Measurements from ENCODE around the gene ETV7.

Gene ETV7

DNA sequence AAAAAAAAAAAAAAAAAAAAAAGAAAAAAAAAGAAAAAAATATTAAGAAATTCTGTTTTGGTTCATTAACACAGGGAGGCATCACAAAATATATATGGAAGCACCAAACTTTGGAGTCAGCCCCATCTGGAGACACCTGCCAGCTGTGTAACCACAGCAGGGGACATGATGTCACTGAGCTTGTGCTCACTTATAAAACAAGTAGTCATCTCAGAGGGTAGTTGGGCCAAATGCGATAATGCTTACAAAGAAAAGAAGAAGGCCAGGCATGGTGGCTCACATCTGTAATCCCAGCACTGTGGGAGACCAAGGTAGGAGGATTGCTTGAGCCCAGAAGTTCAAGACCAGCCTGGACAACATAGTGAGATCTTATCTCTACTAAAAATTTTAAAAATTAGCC, 49.7 kb downstream of the ETV7 start:
- DNase-seq: no peak

DNA sequence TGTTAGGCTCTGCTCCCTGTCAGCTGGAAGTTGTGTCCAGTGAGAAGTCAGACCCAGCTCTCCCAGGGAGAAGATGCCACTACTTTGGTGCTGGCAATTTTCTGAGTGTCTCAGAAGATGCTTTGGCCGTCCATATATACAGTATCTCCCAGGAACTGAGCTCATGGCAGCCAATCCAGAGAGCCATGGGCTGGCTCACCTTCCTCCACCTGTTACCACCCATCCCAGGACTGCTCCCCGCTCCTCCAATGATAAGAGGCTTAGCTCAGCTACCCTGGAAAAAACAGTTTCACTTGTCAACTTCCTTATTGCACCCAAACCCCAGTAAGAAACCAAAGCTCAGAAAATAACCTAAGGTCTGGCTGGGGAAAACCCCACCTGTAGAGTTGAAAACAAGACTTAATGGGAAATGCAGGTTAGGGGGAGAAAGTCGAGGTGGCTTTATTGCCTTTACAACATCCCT, 50.7 kb downstream of the ETV7 start, which contains the start of gene BNIP5:
BNIP5 (minus strand) TSS at position 110 of the 463 bp plus-strand sequence. CDS start 6,198 bp downstream, outside the sequence.
- no peak for DNase-seq

DNA sequence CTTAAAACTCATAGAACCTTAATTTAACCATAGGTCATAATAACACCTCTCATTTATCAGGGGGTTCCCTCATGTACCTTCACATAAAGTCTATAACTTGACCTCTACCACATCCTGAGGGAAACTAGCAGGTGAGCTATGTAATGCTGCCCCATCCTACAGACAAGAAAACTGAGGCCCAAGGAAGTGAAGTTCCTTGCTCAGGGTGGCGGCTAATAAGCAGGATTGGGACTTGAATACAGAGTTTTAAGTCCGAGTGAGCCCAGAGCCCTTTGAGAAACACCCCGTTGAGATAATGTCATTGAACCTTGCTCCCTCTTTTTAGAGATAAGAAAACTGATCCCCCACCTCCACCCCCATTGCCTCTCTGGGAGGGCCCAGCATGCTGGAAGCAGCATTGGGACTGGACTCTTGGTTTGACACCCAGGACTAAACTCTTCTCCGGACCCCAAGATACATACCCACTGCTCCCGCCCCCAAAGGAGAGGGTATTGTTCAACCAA, 51.2 kb downstream of the ETV7 start:
- DNase-seq: no peak

DNA sequence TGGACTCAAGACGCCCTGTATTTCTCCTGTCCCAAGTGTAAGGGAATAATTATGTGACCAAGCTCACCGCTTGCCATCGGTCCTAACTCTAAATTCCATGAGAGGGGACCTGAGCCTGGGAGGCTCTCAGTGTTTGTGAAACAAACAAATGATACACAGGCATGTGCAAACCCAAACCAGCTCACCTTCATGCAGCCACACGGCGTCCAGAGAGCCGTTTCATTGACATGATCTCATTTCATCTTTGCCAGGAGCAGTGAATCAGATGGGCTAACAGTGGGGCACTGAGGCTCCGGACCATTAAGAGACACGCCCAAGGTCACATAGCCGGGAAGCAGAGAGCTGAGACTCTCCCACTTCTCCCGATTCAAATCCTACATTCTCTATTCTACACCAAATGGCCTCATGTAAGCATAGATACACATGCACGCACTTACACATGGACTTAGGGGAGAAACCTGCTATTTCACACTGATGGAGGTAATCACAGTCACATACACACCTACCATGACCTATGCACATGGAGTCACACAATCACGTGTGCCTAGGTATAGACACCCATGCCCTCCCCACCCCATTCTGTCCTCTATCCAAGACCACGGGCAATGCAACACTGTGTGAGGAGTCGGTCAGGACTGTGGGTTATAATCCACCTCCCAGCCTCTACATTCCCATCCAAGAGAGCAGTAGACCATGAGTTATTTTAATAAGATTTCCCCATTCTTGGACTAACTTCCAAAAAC, 51.8 kb downstream of the ETV7 start:
- no peak for DNase-seq

DNA sequence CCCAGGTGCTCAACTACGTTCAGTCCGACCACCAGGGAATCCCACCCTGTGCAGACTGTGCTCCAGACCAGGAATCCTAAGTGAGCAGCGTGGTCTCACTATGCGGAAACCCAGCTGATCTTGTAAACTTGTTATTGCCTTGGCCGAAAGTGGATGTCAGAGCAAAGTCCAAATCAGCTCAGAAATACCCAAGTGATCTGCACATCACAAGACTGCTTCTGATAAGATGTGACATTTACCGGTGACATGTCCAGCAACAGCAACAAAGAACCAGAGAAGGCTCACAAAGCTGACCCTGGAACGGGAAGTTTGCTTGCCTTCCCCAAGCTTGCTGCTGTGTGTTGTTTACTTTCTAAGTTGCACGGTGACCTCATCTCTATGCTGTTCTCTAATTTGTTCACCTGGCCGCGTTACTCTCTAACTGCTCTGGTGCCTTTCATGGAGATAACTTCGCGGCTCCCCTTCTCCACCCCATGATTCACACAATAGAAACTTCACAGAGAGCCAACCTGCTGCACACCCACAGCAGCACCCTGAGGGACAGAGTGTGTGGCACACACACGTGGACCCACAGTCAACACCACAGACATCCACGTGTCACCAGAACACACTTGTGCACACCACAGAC, 52.5 kb downstream of the ETV7 start:
- no peak for DNase-seq

DNA sequence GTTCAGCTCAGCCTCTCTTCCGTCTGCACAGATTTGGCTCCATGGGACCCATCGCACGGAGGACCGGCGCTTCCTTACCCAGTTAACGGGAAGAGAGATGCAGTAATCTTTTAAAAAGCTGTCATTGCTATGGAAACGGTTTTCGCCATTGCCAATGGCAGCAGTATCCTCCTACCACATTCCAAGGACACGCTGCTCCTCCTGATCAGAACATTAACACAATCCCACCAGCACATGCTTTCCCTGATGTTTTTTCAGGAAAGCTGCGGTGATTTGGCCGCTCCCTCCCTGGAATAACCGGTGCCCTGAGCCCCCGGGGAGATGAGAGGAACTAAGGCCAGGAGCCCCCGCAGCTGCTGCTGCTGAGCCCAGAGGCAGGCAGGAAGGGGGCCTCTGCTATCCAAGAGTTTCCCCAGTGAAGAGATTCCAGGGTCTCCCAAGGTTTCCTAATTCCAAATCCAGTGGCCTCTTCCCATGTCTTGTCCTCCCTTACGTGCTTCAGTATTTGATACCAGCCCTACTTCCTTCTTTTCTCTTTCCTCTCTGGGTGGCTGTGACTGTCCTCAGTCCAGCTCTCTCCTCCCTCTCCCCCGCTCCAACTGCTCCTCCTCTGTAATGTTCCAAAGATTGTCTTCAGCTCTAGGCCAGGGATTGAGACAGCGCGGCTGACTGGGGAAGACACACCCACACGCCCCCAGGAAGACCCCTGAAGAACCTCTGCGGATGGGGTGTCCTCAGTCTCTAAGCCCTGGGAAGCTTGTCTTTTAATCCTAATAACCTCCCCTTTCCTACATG, 53.3 kb downstream of the ETV7 start:
- no peak for DNase-seq

DNA sequence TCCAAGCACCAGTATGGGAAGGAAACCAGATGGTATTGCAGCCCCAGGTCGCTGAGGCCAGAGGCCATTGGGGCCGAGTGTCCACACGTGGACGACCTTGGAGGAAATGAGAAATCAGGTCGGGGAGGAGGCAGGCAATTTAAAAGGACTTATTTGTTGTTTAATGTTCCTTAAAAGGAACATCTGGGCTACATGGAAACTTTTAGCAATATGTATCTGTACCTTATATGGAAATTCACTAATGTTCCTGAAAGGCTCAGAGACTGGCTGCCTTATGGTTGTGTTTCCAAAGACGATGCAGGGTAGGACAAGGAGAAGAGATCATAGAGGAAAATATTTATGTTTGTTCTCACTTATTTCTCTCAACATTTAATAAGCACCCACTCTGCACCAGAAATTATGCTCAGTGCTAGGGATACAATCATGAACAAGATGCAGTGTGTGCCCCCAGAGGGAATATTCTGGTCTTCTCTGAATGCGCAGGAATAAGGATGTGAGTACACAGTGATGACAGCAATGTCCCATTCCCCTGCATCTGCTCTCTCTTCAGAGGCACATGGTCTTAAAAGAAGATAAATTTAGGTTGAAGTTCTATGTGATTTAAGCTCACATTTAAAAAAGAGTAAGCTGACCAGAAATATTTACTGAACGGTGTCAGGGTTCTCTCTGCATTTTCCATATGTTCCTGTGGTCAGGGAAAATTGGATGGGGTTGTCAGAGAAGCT, 54.1 kb downstream of the ETV7 start:
- DNase-seq: no peak

DNA sequence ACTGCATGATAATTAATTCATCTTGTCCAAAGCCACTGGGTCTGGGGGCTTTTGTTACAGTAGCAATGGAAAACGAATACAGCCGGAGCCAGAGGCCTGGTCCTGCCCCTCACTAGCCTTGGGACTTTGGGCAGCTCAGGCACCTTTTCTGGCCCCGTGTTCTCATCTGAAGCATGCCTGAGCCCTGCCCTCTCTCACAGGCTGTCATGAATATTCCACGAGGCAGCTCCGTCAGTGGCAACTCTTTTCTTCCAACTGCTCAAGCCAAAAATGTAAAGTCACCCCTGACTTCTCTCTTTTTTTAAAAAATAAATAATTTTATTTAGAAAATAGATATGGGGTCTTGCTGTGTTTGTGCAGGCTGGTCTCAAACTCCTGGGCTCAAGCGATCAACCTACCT, 56.1 kb downstream of the ETV7 start:
- DNase-seq: no peak

DNA sequence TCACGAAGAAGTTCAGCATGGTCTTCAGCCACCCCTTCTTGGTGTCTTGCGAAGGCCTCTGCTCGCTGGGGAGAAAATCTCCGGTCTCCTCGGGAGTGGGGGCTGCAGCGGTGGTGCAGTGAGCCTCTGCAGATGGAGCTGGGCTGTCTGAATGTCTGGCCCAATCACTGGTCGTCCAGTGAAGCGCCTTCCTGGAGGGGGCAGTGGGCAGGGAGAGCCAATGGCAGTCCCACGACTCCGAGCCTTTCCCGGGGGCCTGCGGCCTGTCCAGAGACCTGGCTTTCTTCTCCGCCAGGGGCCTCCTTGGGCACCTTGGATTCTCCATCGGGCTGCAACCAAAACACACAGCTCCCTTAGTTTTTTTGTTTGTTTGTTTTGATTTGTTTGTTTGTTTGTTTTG, 57.1 kb downstream of the ETV7 start:
- no peak for DNase-seq

DNA sequence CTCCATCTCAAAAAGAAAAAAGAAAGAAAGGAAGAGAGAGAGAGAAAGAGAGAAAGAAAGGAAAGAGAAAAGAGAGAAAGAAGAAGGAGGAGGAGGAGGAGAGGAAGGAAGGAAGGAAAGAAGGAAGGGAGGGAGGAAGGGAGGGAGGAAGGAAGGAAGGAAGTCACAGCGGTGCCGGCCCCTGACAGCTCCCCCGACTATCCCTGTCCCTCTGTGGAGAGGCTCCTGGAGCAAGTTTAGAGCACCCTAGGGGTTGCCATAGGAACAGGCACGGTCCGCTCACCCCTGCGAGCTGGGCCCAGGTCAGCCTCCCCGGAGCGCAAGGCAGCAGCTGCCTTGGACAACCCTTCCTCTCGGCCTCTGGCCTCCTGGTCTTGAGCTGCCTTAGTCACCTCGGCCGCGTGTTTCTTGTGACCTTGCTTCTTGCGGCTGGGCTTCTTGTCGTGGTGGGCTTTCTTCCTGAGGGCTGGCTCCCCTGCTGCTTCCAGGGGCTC, 57.6 kb downstream of the ETV7 start:
- DNase-seq: no peak

DNA sequence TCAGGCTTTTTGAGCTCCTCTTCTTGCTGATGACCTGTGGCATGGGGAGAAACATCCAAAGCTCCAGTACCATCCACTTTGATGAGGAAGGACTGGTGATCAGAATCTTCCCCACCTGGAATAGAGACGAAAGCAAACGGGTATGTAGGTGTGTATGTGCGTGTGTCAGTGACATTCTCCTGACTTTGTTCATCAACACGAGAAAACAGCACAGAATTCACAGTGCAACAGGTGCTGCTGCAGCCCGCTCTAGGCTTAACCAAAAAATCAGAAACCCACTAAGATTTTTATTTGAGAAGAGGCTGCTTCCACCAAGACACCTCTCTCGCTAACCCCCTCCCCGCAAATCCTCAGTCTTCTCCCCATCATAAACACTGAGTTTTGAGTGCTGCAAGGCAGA, 58.9 kb downstream of the ETV7 start:
- no peak for DNase-seq

DNA sequence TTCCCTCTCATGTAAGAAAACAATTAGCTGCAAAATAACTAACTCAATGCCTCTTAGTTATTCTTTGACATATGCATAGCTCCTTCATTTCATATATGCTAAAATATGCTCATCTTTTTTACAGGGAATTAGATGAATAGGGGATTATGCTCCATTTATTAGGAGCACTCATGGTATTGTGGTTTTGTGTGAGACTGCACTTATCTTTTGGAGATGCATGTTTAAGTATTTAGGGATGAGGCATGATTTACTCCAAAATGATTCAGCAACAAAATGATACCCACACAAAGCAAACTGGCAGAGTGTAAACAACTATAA, 59.6 kb downstream of the ETV7 start:
- DNase-seq: no peak

DNA sequence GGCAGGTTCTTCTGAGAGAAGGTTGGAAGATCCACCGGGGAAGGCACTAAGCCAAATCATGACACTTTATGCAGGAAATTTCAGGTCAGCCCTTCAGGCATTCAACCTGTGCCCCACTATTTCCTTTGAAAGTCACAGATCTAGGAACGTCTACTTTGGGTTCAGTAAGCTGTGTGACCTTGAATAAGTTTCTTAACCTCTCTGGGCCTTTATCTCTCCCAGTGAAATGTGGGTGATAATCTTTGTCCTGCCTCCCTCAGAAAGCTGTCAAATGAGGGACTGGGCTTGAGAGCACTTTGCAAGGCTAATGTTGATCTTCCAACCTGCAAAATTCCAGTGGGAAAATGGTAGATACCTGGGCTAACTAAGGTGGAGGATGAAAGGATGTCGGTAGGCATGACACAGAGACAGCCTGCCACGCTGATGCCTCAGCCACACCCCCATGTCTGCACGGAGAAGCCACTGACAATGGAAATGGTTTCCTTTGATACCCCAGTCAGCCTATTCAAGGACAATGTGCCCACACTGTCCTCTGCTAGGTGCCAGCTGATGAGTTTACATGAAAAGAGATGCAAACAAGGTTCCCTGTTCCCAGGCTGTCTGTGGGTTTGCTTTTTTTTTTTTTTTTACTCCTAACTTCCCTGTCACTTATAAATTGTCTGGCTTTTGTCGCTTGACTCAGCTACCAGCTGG, 60.1 kb downstream of the ETV7 start:
- DNase-seq: no peak

DNA sequence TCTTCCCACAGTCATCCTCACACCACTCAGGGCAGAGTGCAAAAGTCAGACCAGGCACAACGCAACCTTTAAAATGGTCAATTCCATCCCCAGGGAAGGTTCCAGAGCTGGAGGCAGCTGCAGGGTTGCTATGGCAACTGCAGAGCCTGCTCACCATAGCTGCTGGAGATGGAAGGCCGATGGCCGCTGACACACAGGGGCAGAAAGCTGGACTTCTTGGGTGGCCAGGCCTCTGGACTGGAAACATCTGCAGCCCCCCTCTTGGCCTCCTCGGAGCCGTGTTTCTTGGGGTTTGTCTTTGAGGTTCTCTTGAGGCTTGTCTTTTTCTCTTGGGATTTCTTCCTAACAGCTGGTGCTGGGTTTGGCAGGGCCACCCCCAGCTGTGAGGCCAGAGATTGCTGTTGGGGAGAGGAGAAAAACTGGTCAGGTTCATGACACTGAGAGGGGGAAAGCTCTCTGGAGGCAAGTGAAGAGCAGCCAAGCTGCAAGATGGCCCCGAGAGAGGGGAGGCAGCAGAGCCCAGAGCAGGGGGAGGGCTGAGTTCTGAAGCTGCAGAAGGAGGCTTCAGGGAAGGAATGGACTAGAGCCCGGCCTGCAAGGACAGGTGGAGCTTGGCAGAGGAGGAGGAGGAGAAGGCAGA, 61.0 kb downstream of the ETV7 start:
- no peak for DNase-seq

DNA sequence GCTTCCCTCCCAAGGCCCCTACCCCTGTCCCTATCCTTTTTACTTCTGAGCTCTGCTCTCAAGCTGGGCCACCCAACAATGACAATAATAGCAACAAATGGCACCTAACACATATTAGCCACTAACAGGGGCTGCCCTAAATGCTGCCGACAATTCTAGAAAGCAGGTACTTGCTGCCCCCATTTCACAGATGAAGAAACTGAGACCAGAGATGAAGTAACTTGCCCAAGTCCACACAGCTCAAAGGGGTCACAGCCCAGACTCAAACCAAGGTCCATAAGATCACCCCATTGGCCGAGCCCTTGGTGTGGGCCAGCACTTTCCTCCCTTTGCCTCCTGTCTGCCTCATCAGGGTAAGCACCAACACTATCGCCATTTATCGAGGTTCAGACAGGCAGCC, 62.8 kb downstream of the ETV7 start:
- DNase-seq: no peak

DNA sequence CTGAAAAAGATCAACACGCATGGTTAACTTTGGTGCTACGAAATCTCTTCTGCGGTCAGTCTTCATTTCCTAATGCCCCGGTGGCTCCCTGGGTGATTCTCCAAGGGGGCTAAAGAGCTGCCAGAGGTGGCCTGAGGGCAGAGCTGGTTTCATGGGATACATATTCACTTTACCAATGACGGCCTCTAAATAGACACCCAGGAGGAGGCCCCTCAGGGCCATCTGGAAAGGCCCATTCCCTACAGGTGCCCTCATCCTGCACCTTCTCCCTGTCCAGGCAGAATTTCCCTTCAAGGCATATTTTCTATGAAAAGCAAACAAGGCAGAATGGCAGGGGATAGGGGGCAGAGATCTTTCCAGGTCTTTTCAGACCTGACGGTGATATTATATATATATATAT, 63.3 kb downstream of the ETV7 start:
- no peak for DNase-seq

DNA sequence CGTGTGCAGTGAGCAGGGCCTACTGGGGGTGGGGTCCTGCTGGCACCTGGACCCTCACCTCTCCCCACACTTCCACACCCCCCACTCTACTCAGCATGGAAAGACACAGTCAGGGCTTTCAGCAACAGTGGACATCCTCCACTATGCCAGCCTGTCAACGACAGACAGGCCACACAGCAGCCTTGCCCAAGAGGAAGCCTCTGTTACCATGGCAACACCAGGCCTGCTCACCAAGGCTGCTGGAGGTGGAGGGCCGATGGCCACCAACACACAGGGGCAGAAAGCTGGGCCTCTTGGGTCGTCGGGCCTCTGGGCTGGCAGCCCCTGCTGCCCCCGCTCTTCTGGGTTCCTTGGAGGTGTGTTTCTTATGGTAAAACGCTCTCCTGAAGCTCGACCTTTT, 64.4 kb downstream of the ETV7 start:
- no peak for DNase-seq

DNA sequence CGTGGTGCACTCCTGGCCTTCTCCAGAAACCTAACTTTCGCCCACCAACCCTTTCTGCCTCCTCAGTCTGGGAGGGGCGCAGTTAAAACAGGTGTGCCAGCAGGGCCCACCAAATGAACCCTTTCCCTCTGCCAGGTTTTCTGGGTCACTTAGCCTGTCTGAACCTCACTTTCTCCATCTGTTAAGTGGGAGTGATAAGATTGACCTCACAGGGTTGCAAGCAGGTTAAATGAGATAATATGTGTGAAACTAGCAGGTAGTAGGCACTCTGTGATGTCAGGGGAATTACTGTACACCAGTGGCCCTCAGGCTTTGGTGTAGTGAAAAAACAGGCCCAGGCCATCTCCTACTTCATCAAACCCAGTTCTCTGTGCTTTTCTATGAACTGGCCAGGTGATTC, 64.9 kb downstream of the ETV7 start:
- DNase-seq: no peak

DNA sequence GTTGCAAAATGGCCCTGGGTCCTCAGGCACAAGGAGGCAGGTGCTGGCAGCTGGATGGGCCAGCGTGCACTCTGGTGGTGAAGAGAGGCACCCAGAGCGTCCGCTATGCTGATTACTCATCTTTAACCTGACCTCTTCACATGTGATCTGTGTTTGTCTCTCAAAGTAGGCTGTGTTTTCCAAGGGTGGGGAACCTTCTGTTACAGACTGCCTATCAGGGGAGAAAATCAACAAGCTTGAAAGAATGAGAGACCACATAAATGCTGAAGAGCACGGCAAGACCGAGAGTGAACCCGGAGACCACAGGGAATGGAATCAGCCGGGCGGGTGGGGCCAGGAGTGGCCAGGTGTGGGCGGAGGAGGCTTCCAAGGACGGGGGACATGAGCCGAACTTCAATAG, 67.0 kb downstream of the ETV7 start:
- DNase-seq: no peak

DNA sequence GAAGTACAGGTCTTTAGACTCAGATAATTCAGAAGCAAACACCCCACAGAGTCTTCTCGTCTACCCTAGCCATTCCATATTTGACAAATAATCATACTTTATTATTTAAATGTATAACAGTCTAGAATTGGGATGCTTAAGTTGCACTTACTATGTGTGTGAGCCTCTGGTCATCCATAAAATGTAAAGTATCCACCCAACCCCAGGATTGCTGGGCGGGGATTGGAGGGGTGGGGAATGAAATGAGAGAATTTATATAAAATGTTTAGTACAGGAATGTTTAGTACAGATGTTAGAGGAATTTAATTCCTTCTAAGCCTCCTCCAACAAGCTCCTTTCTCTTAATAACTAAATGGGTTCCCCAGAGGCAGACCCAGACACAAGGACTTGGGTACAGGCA, 67.6 kb downstream of the ETV7 start:
- no peak for DNase-seq

DNA sequence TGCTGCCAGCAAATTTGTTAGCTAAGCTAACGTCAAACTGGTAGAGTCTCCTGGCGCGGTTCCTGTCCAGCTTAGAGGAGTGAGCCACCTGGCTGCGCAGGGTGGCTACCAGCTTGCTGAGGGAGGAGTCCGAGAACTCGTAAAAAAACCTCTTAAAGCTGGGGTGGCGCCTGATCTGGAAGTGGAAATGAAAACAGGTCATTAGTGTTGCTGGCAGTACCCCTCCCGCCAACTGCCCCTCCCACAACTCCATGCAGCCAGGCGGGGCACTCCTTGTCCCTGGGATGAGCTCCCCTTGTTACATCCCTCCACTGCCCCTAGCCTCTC, 68.1 kb downstream of the ETV7 start:
- no peak for DNase-seq
